Nephron progenitor cell (in vitro differentiated cells): ENCODE measurements around the gene FOXF2.

Experiments used
- DNase-seq: peaks from one replicate; pipeline ENCODE4 v3.0.0; 2021
- H3K27ac Mint-ChIP-seq: 2 replicates; pipeline ENCODE4 v1.8.0; 2021; ENCODE audit warnings: mild to moderate bottlenecking, moderate library complexity, mixed read lengths
- H3K27me3 Mint-ChIP-seq: 2 replicates; pipeline ENCODE4 v1.8.0; 2021; ENCODE audit warnings: mild to moderate bottlenecking, low read depth, mixed read lengths; ENCODE audit not compliant: poor library complexity
- H3K36me3 Mint-ChIP-seq: 2 replicates; pipeline ENCODE4 v1.8.0; 2021; ENCODE audit warnings: low read depth, mixed read lengths
- H3K4me1 Mint-ChIP-seq: 2 replicates; pipeline ENCODE4 v1.8.0; 2021; ENCODE audit warnings: mixed read lengths
- H3K4me3 Mint-ChIP-seq: 2 replicates; pipeline ENCODE4 v1.8.0; 2021; ENCODE audit warnings: mild to moderate bottlenecking, moderate library complexity, mixed read lengths
- H3K9me3 Mint-ChIP-seq: 2 replicates; pipeline ENCODE4 v1.8.0; 2021; ENCODE audit warnings: mild to moderate bottlenecking, moderate library complexity, mixed read lengths
- CTCF ChIP-seq: fragments of 200-600 bp; sonication (generic); IDR thresholded peaks from 2 replicates; pipeline ENCODE4 v1.5.0; 2021; ENCODE audit warnings: antibody characterized with exemption

FOXF2 gene

GRCh38 chr6:1403851-1404712 is 14.7 kb downstream of the FOXF2 start:
- no peak for DNase-seq
- Mint-ChIP-seq H3K27me3 (peaks cover 35% of the 10 kb centered on the region), H3K36me3 (no peaks in the 10 kb centered on the region), H3K27ac (no peak overlapping the region), H3K4me1 (peaks cover 4% of the 10 kb centered on the region), H3K9me3 (no peaks in the 10 kb centered on the region), H3K4me3 (no peak overlapping the region)
- no peak for TF ChIP-seq CTCF

- Mint-ChIP-seq H3K36me3 (no peaks in the 10 kb centered on the region), H3K27me3 (peaks cover 30% of the 10 kb centered on the region), H3K9me3 (no peaks in the 10 kb centered on the region), H3K27ac (no peak overlapping the region), H3K4me3 (no peak overlapping the region), H3K4me1 (peaks cover 11% of the 10 kb centered on the region)
- DNase-seq: no peak
- no peak for TF ChIP-seq CTCF
Measured at GRCh38 chr6:1404713-1405098, 15.3 kb downstream of the FOXF2 start.

GRCh38 chr6:1405221-1405620 is 15.8 kb downstream of the FOXF2 start:
- Mint-ChIP-seq H3K9me3 (no peaks in the 10 kb centered on the region), H3K36me3 (no peaks in the 10 kb centered on the region), H3K4me1 (peaks cover 16% of the 10 kb centered on the region), H3K27me3 (peaks cover 25% of the 10 kb centered on the region), H3K4me3 (no peak overlapping the region), H3K27ac (no peak overlapping the region)
- TF ChIP-seq CTCF: no peak
- DNase-seq: no peak

- Mint-ChIP-seq H3K4me1 (peaks cover 16% of the 10 kb centered on the region), H3K27ac (no peak overlapping the region), H3K4me3 (no peak overlapping the region), H3K36me3 (no peaks in the 10 kb centered on the region), H3K27me3 (peaks cover 20% of the 10 kb centered on the region), H3K9me3 (no peaks in the 10 kb centered on the region)
- no peak for TF ChIP-seq CTCF
- DNase-seq: no peak
Measured at GRCh38 chr6:1406306-1407072, 17.1 kb downstream of the FOXF2 start.

- Mint-ChIP-seq H3K4me3 (no peak overlapping the region), H3K36me3 (no peaks in the 10 kb centered on the region), H3K4me1 (peaks cover 16% of the 10 kb centered on the region), H3K9me3 (no peaks in the 10 kb centered on the region), H3K27me3 (peaks cover 19% of the 10 kb centered on the region), H3K27ac (no peak overlapping the region)
- DNase-seq: no peak
- no peak for TF ChIP-seq CTCF
Measured at GRCh38 chr6:1407499-1407990, 18.2 kb downstream of the FOXF2 start.
